ENCODE results near the gene BSX. TPM values are rescaled to one million over a fixed set of nuclear protein-coding genes. Genes with fewer than 3 reads are reported as not detected.
A peak's percentile ranks its signal among the peaks of the same experiment; 100 is the strongest.

Gene BSX
- total and polyA plus RNA-seq, 2 donors (not counting 1 experiment from before 2014, with no cell fraction given) = not detected

- H2AFZ ChIP-seq (ENCODE audit: insufficient read depth, low read depth, low read length, poor library complexity, severe bottlenecking) = no peak overlapping the region
- no peak overlapping the region for H3K4me3 ChIP-seq (ENCODE audit: control extremely low read depth in 1 of 5, extremely low read depth in 1 of 5, insufficient read depth in 1 of 5, low read depth in 2 of 5, low read length in 4 of 5)
- TF ChIP-seq EZH2 (IDR thresholded peaks at IDR 0.05; ENCODE audit: borderline replicate concordance, insufficient read depth, low read depth, low read length, poor library complexity, severe bottlenecking) = no peak
- TF ChIP-seq, protein P1, sequence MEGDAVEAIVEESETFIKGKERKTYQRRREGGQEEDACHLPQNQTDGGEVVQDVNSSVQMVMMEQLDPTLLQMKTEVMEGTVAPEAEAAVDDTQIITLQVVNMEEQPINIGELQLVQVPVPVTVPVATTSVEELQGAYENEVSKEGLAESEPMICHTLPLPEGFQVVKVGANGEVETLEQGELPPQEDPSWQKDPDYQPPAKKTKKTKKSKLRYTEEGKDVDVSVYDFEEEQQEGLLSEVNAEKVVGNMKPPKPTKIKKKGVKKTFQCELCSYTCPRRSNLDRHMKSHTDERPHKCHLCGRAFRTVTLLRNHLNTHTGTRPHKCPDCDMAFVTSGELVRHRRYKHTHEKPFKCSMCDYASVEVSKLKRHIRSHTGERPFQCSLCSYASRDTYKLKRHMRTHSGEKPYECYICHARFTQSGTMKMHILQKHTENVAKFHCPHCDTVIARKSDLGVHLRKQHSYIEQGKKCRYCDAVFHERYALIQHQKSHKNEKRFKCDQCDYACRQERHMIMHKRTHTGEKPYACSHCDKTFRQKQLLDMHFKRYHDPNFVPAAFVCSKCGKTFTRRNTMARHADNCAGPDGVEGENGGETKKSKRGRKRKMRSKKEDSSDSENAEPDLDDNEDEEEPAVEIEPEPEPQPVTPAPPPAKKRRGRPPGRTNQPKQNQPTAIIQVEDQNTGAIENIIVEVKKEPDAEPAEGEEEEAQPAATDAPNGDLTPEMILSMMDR (IDR thresholded peaks at IDR 0.05) = no peak
- ATAC-seq (ENCODE audit: low read depth) (no peak), DNase-seq (no peak)
- no peaks in the 10 kb centered on the region for H3K9me3 Mint-ChIP-seq (ENCODE audit: insufficient read depth)
- H3K27me3 ChIP-seq (replicated peaks in 1 of 4; ENCODE audit: control extremely low read depth in 1 of 4, control insufficient read depth in 3 of 4, insufficient read depth in 4 of 4, low read length in 3 of 4) = peaks cover 2 to 82% (median 76%) of the 10 kb centered on the region in 4 experiments
- intact Hi-C loops (cut with micrococcal nuclease) = no loop called here
- H3K4me2 ChIP-seq (replicated peaks; ENCODE audit: low read depth, low read length, poor library complexity, severe bottlenecking) = no peak overlapping the region
- no peak overlapping the region for H3K27ac ChIP-seq (ENCODE audit: low read length in 2 of 2)
- H3K9me3 ChIP-seq (ENCODE audit: control extremely low read depth in 1 of 3, control insufficient read depth in 2 of 3, insufficient read depth in 1 of 3, low read length in 2 of 3) = peaks cover 0 to 35% (median 0%) of the 10 kb centered on the region in 3 donors
- no peak overlapping the region for H3K9ac ChIP-seq (ENCODE audit: low read length)
- POLR2A ChIA-PET = no interaction called here
- no peaks in the 10 kb centered on the region for H3K79me2 ChIP-seq (ENCODE audit: control insufficient read depth, insufficient read depth, low read length)
- 20% methylated on average over 3 of the region's 7 CpGs for WGBS (ENCODE audit: insufficient coverage)
- H3K27me3 Mint-ChIP-seq = peaks cover 87% of the 10 kb centered on the region
- H3K27ac Mint-ChIP-seq = no peak overlapping the region
- peaks cover 11 to 35% of the 10 kb centered on the region in 2 donors for H3K4me1 ChIP-seq (ENCODE audit: control insufficient read depth in 2 of 2, insufficient read depth in 2 of 2, low read length in 2 of 2)
- peaks cover 22% of the 10 kb centered on the region for H3K4me1 Mint-ChIP-seq
- no peak overlapping the region for H3K4me3 Mint-ChIP-seq
- no peaks in the 10 kb centered on the region for H3K36me3 ChIP-seq (replicated peaks in 1 of 2; ENCODE audit: control extremely low read depth in 1 of 2, control insufficient read depth in 1 of 2, extremely low read depth in 1 of 2, insufficient read depth in 2 of 2, low read length in 1 of 2)
- no peaks in the 10 kb centered on the region for H4K20me1 ChIP-seq (ENCODE audit: control insufficient read depth, insufficient read depth, low read length, poor library complexity, severe bottlenecking)
- CTCF ChIA-PET = no interaction called here
These were observed 3.4 kb downstream of the BSX start for GRCh38 chr11:122978299-122978620.

DNA sequence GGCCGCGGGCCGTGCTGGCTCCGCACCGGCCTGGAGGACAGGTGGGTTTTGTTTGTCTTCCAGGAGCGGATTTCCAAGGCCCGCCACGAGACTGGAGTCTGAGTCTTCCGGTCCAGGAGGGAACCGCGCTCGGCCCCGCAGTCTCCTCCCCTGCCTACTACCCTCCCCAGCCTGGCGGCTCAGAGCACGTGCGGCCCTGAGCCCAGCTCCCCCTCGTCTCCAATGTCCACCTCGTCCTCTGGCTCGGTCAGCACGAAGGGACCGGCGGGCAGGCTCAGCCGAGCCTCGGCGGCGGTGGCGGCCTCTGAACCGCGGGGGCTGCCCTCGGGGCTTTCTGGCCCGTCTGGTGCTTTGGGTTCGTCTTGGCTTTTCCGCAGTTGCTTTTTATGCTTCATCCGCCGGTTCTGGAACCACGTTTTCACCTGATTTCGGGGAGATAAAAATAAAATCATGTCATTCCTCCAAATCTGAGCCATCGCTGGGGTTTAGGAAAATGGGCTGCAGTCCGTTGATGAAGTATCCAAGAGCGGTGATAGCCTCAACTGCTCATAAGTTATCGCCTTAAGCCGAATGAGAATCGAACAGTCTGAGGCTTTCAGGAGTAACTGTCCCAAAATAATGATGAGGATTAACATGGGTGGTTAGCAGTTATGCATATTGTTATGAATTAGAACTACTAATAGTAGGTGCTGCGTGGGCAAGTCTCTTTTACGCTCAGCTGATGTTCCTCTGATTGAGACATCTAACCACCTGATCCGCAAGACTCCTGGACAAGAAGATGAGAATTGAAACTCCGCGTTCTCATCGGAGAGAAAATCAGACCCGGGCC is 4.0 kb downstream of the BSX start:
- peaks cover 2 to 77% (median 72%) of the 10 kb centered on the region in 4 experiments for H3K27me3 ChIP-seq (replicated peaks in 1 of 4; ENCODE audit: control extremely low read depth in 1 of 4, control insufficient read depth in 3 of 4, insufficient read depth in 4 of 4, low read length in 3 of 4)
- TF ChIP-seq EZH2 (IDR thresholded peaks at IDR 0.05; ENCODE audit: borderline replicate concordance, insufficient read depth, low read depth, low read length, poor library complexity, severe bottlenecking) = peak; percentile 34
- TF ChIP-seq, protein P1 (IDR thresholded peaks at IDR 0.05) = no peak
- no peak for ATAC-seq (ENCODE audit: low read depth)

More for the DNA sequence above, 4.0 kb downstream of the BSX start:
- Histone ChIP-seq H3K4me1 (ENCODE audit: control insufficient read depth in 2 of 2, insufficient read depth in 2 of 2, low read length in 2 of 2) (peaks cover 11 to 35% of the 10 kb centered on the region in 2 donors), H3K4me3 (ENCODE audit: control extremely low read depth in 1 of 5, extremely low read depth in 1 of 5, insufficient read depth in 1 of 5, low read depth in 2 of 5, low read length in 4 of 5) (no peak overlapping the region), H2AFZ (ENCODE audit: insufficient read depth, low read depth, low read length, poor library complexity, severe bottlenecking) (peak overlapping the region; percentile 29), H3K36me3 (replicated peaks in 1 of 2; ENCODE audit: control extremely low read depth in 1 of 2, control insufficient read depth in 1 of 2, extremely low read depth in 1 of 2, insufficient read depth in 2 of 2, low read length in 1 of 2) (no peaks in the 10 kb centered on the region), H3K9ac (ENCODE audit: low read length) (no peak overlapping the region), H3K9me3 (ENCODE audit: control extremely low read depth in 1 of 3, control insufficient read depth in 2 of 3, insufficient read depth in 1 of 3, low read length in 2 of 3) (peaks cover 0 to 35% (median 0%) of the 10 kb centered on the region in 3 donors), H3K4me2 (replicated peaks; ENCODE audit: low read depth, low read length, poor library complexity, severe bottlenecking) (peak overlapping the region; percentile 36), H4K20me1 (ENCODE audit: control insufficient read depth, insufficient read depth, low read length, poor library complexity, severe bottlenecking) (no peaks in the 10 kb centered on the region), H3K79me2 (ENCODE audit: control insufficient read depth, insufficient read depth, low read length) (no peaks in the 10 kb centered on the region), H3K27ac (ENCODE audit: low read length in 2 of 2) (no peak overlapping the region)
- H3K27me3 Mint-ChIP-seq = peaks cover 85% of the 10 kb centered on the region
- DNase-seq = peak; percentile 30
- peaks cover 21% of the 10 kb centered on the region for H3K4me1 Mint-ChIP-seq
- H3K9me3 Mint-ChIP-seq (ENCODE audit: insufficient read depth) = no peaks in the 10 kb centered on the region
- intact Hi-C loops (cut with micrococcal nuclease) = no loop called here
- ChIA-PET CTCF (no interaction called here), POLR2A (no interaction called here)
- no peak overlapping the region for H3K4me3 Mint-ChIP-seq
- WGBS (ENCODE audit: insufficient coverage) = 7% methylated on average over 43 of the region's 50 CpGs
- H3K27ac Mint-ChIP-seq = no peak overlapping the region
